Measurements from ENCODE around the gene ABCA10.

DNA sequence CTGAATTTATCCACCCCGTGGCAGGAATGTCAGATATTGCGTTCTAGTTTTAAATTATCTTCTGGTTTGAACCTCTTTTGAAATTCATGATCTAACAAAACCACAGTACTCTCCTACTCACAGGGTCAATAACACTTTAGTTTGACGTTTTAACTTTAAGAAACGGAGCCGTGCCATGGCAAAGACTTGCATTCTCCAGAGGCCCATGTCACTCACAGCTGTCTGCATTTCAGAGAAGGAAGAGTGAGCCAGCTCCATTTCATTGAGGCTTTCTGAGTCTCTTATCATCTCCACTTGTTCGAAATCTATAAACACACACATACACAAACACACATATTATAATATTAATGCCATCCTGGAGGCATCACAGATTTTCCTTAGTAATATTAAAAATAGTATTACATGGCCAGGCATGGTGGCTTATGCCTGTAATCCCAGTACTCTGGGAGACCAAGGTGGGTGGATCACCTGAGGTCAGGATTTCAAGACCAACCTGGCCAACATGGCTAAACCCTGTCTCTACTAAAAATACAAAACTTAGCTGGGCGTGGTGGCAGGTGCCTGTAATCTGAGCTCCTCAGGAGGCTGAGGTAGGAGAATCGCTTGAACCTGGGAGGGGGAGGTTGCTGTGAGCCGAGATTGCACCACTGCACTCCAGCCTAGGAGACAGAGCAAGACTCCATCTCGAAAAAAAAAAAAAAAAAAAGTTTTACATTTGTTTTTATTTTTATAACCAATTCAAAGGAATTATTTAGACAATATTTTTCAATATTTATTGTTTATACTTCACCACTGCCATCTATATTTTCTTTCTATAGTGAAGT, 122.5 kb downstream of the ABCA10 start:
- TF ChIP-seq CTCF (IDR thresholded peaks at IDR 0.05) (no peak), POLR2A (IDR thresholded peaks at IDR 0.05) (no peak)
